H1 (cell line): ENCODE measurements around the gene RILP. TPM values are rescaled to one million over a fixed set of nuclear protein-coding genes. Genes with fewer than 3 reads are reported as not detected.

ENCODE experiments used
- ATF2 ChIP-seq: IDR thresholded peaks from 2 replicates; pipeline ENCODE4 v1.6.1; 2012; ENCODE audit warnings: low read length, inconsistent platforms
- FOSL1 ChIP-seq: IDR thresholded peaks from 2 replicates; pipeline ENCODE4 v1.6.1; 2011; ENCODE audit warnings: mild to moderate bottlenecking, low read depth, low read length, moderate library complexity; ENCODE audit not compliant: insufficient read depth
- GABPA ChIP-seq: IDR thresholded peaks from 2 replicates; pipeline ENCODE4 v1.6.1; 2011; ENCODE audit warnings: mild to moderate bottlenecking, low read length, moderate library complexity, borderline replicate concordance; ENCODE audit not compliant: insufficient read depth
- KDM4A ChIP-seq: IDR thresholded peaks from one replicate; pipeline ENCODE4 v1.7.1; 2012; ENCODE audit warnings: low read depth, mild to moderate bottlenecking, moderate library complexity, low read length, inconsistent platforms; ENCODE audit not compliant: severe bottlenecking
- RAD21 ChIP-seq, 2 experiments: IDR thresholded peaks in 1 of 2; conservative IDR thresholded peaks in 1 of 2; 2 replicates each; pipeline ENCODE4 v1.6.1; 2011; ENCODE audit warnings: low read depth in 2 of 2, low read length in 2 of 2, improper control_type of control experiment in 1 of 2, inconsistent platforms in 1 of 2, mild to moderate bottlenecking in 1 of 2, moderate library complexity in 1 of 2
- SIN3A ChIP-seq, 2 experiments: IDR thresholded peaks in 1 of 2; conservative IDR thresholded peaks in 1 of 2; 2 replicates each; pipeline ENCODE4 v1.6.1; 2011 to 2012; ENCODE audit warnings: low read length in 2 of 2, improper control_type of control experiment in 1 of 2, low read depth in 1 of 2, mild to moderate bottlenecking in 1 of 2
- polyA plus RNA-seq, 7 experiments: library from polyadenylated mRNA; depleted of rRNA in 3 of 7; stranded (reverse) in 5 of 7; unstranded in 2 of 7; fragments of >200 nt in 5 of 7; fragments of 200-250 nt in 2 of 7; gene quantifications; 1 replicate in 5 of 7; 2 replicates in 1 of 7; 4 replicates in 1 of 7; pipeline versions ENCODE4 v1.2.1 to v1.2.3, GENCODE V29; 2011 to 2013; ENCODE audit warnings: missing spikeins in 2 of 7, mixed read lengths in 2 of 7
- total RNA-seq: library from RNA; stranded (reverse); fragmentation: NEBNext Ultra II Directional; extraction: Animal tissue kit (Norgen Biotek cat#: 25700); gene quantifications from 2 replicates; pipeline ENCODE4 v1.2.1, GENCODE V29; 2021

Gene RILP
- total and polyA plus RNA-seq, 2 of the 8 experiments (the other 6 are each of a cell fraction or from before 2014, with no cell fraction given) = 6.8 to 7.2 TPM

- TF ChIP-seq ATF2 = no peak
- no peak for TF ChIP-seq SIN3A (conservative IDR thresholded peaks at IDR 0.05 in 1 of 2, IDR thresholded peaks at IDR 0.05 in 1 of 2; ENCODE audit: low read depth in 1 of 2, low read length in 2 of 2)
- no peak for TF ChIP-seq FOSL1
- no peak for TF ChIP-seq RAD21 (IDR thresholded peaks at IDR 0.05 in 1 of 2, conservative IDR thresholded peaks at IDR 0.05 in 1 of 2; ENCODE audit: low read depth in 2 of 2, low read length in 2 of 2)
- no peak for TF ChIP-seq KDM4A
- TF ChIP-seq GABPA = no peak
Measured at GRCh38 chr17:1601571-1601970, 48.1 kb downstream of the RILP start (continued).
